Trophoblast cell (in vitro differentiated cells and primary cell): ENCODE data around the gene NCOA7.
"Not testable (repeated sequence)": the region's sequence is repeated elsewhere in the genome, so short reads cannot be mapped to it uniquely, and the experiment has no call there.

Source experiments
- DNase-seq, 2 donors: peaks; one replicate each; pipeline ENCODE4 v3.0.0-alpha.2; 2016
- H2AFZ ChIP-seq: 2 replicates; pipeline ENCODE4 v1.6.1; 2013; ENCODE audit warnings: low read length, moderate library complexity, mild to moderate bottlenecking; ENCODE audit not compliant: insufficient read depth, poor library complexity
- H2AK5ac ChIP-seq: 2 replicates; pipeline ENCODE4 v1.6.1; 2013; ENCODE audit warnings: mild to moderate bottlenecking, low read length
- H2BK120ac ChIP-seq: 2 replicates; pipeline ENCODE4 v1.6.1; 2013; ENCODE audit warnings: low read length, mild to moderate bottlenecking, moderate library complexity; ENCODE audit not compliant: insufficient read depth, poor library complexity
- H2BK12ac ChIP-seq: 2 replicates; pipeline ENCODE4 v1.6.1; 2013; ENCODE audit warnings: mild to moderate bottlenecking, low read length, moderate library complexity
- H2BK5ac ChIP-seq: 2 replicates; pipeline ENCODE4 v1.6.1; 2013; ENCODE audit warnings: low read length, low read depth, moderate library complexity, mild to moderate bottlenecking; ENCODE audit not compliant: poor library complexity
- H3K14ac ChIP-seq: 2 replicates; pipeline ENCODE4 v1.6.1; 2013; ENCODE audit warnings: mild to moderate bottlenecking, low read length
- H3K18ac ChIP-seq: 2 replicates; pipeline ENCODE4 v1.6.1; 2013; ENCODE audit warnings: mild to moderate bottlenecking, low read length
- H3K23ac ChIP-seq: 2 replicates; pipeline ENCODE4 v1.6.1; 2013; ENCODE audit warnings: low read length
- H3K27ac ChIP-seq: 2 replicates; pipeline ENCODE4 v1.5.1; 2013; ENCODE audit warnings: low read depth, mild to moderate bottlenecking, inconsistent platforms, low read length, moderate library complexity
- H3K27me3 ChIP-seq: 2 replicates; pipeline ENCODE4 v1.6.1; 2013; ENCODE audit warnings: inconsistent platforms, mild to moderate bottlenecking, low read length, moderate library complexity; ENCODE audit not compliant: insufficient read depth
- H3K36me3 ChIP-seq, 2 experiments: 1 replicate in 1 of 2; 2 replicates in 1 of 2; pipeline ENCODE4 v1.6.1; 2013; ENCODE audit warnings: low read length in 2 of 2, mild to moderate bottlenecking in 2 of 2, moderate library complexity in 1 of 2; ENCODE audit not compliant: insufficient read depth in 2 of 2, control insufficient read depth in 1 of 2
- H3K4ac ChIP-seq: 2 replicates; pipeline ENCODE4 v1.6.1; 2013; ENCODE audit warnings: low read depth, mild to moderate bottlenecking, low read length, moderate library complexity
- H3K4me1 ChIP-seq, 2 experiments: 1 replicate in 1 of 2; 2 replicates in 1 of 2; pipeline ENCODE4 v1.6.1; 2013; ENCODE audit warnings: low read length in 2 of 2, mild to moderate bottlenecking in 2 of 2, moderate library complexity in 1 of 2; ENCODE audit not compliant: insufficient read depth in 2 of 2, control insufficient read depth in 1 of 2
- H3K4me2 ChIP-seq: 2 replicates; pipeline ENCODE4 v1.6.1; 2013; ENCODE audit warnings: inconsistent platforms, mild to moderate bottlenecking, low read length, moderate library complexity
- H3K4me3 ChIP-seq: 2 replicates; pipeline ENCODE4 v1.5.1; 2013; ENCODE audit warnings: mild to moderate bottlenecking, low read depth, low read length, inconsistent platforms
- H3K79me1 ChIP-seq: one replicate; pipeline ENCODE4 v1.6.1; 2013; ENCODE audit warnings: low read length
- H3K79me2 ChIP-seq: 2 replicates; pipeline ENCODE4 v1.6.1; 2013; ENCODE audit warnings: low read length, mild to moderate bottlenecking; ENCODE audit not compliant: control insufficient read depth, insufficient read depth, poor library complexity
- H3K9ac ChIP-seq: 2 replicates; pipeline ENCODE4 v1.6.1; 2013; ENCODE audit warnings: mild to moderate bottlenecking, low read length
- H3K9me3 ChIP-seq: 2 replicates; pipeline ENCODE4 v1.6.1; 2013; ENCODE audit warnings: low read depth, mild to moderate bottlenecking, control low read depth, inconsistent platforms, low read length; ENCODE audit not compliant: insufficient read depth
- H4K12ac ChIP-seq: 2 replicates; pipeline ENCODE4 v1.6.1; 2013; ENCODE audit warnings: low read depth, mild to moderate bottlenecking, low read length, moderate library complexity
- H4K8ac ChIP-seq: 2 replicates; pipeline ENCODE4 v1.6.1; 2013; ENCODE audit warnings: low read depth, mild to moderate bottlenecking, low read length, moderate library complexity
- H4K91ac ChIP-seq: one replicate; pipeline ENCODE4 v1.6.1; 2013; ENCODE audit warnings: low read depth, mild to moderate bottlenecking, low read length, moderate library complexity
- WGBS: extraction: QIAGEN DNeasy Blood & Tissue Kit; methylation state at CpG from one replicate; pipeline ENCODE4 v1.1.7; 2013; ENCODE audit warnings: missing lambda C conversion rate; ENCODE audit not compliant: insufficient read length, insufficient coverage; ENCODE audit errors: extremely low coverage; 5-methylcytosine and 5-hydroxymethylcytosine counted together

NCOA7 gene

DNA sequence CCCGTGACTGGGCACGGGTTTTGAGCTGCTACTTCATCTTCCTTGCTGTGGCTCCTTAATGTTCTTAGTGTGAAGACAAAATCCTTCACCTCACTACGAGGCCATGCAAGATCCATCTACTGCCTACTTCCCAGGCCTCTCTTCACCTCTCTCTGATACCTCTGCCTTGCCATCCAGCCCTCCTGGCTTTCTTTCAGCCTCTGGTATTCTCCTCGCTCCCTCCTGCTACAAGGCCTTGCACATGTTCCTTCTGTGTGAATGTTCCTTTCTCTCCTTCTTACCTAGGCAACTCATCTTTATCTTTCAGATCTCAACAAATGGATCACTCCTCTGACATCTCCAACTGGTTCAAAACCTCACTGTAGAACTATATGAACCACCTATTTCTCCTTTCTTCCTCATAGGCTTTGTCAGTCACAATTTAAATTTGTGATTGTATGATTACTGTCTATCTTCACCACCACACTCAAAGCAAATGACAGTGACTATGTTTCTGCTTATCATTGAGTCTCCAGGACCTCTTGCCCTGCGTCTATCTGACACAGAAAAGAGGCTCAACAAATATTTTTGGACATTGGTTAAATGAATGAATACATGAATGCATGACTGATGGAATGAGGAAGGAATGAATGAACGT, 21.5 kb upstream of the NCOA7 start:
- Histone ChIP-seq H3K9ac (no peak overlapping the region), H4K91ac (no peak overlapping the region), H4K8ac (no peak overlapping the region), H2AK5ac (no peak overlapping the region), H3K4ac (no peak overlapping the region), H3K23ac (no peak overlapping the region), H3K27ac (no peak overlapping the region), H3K4me3 (no peak overlapping the region), H3K79me1 (no peaks in the 10 kb centered on the region), H3K27me3 (no peaks in the 10 kb centered on the region), H3K4me2 (no peak overlapping the region), H3K9me3 (no peaks in the 10 kb centered on the region), H3K14ac (no peak overlapping the region), H3K18ac (no peak overlapping the region), H2AFZ (no peak overlapping the region), H3K36me3 (no peaks in the 10 kb centered on the region), H3K79me2 (no peaks in the 10 kb centered on the region), H3K4me1 (peaks cover 0 to 1% of the 10 kb centered on the region in 2 experiments), H2BK12ac (no peak overlapping the region), H2BK120ac (no peak overlapping the region), H4K12ac (no peak overlapping the region), H2BK5ac (no peak overlapping the region)
- DNase-seq = no peak
- whole genome bisulfite sequencing = no CpG with 5 or more reads among the region's 6 CpGs

- no peak overlapping the region for H2AFZ ChIP-seq
- H3K79me2 ChIP-seq = no peaks in the 10 kb centered on the region
- no peak overlapping the region for H4K8ac ChIP-seq
- H3K27ac ChIP-seq = no peak overlapping the region
- no peak overlapping the region for H3K4me3 ChIP-seq
- DNase-seq = no peak
- no peak overlapping the region for H3K4me2 ChIP-seq
- no peak overlapping the region for H3K4ac ChIP-seq
- H4K12ac ChIP-seq = no peak overlapping the region
- H3K14ac ChIP-seq = no peak overlapping the region
- no CpG with 5 or more reads among the region's 4 CpGs for WGBS
- H4K91ac ChIP-seq = no peak overlapping the region
- no peaks in the 10 kb centered on the region for H3K79me1 ChIP-seq
- H3K36me3 ChIP-seq = no peaks in the 10 kb centered on the region
- no peak overlapping the region for H2AK5ac ChIP-seq
- H2BK5ac ChIP-seq = no peak overlapping the region
- H3K27me3 ChIP-seq = no peaks in the 10 kb centered on the region
- H3K18ac ChIP-seq = no peak overlapping the region
- H3K23ac ChIP-seq = no peak overlapping the region
- H2BK12ac ChIP-seq = no peak overlapping the region
- no peaks in the 10 kb centered on the region for H3K4me1 ChIP-seq
- no peak overlapping the region for H2BK120ac ChIP-seq
- no peaks in the 10 kb centered on the region for H3K9me3 ChIP-seq
- H3K9ac ChIP-seq = no peak overlapping the region
Observed at GRCh38 chr6:125773387-125774341, 17.1 kb upstream of the NCOA7 start.

- H2BK12ac ChIP-seq, H3K79me2 ChIP-seq, H2BK5ac ChIP-seq, H2AK5ac ChIP-seq, H3K4ac ChIP-seq, H3K9ac ChIP-seq, H3K4me1 ChIP-seq, H4K12ac ChIP-seq, H3K14ac ChIP-seq, H4K8ac ChIP-seq, H3K27me3 ChIP-seq, H3K79me1 ChIP-seq, H3K4me2 ChIP-seq, H2BK120ac ChIP-seq, H3K27ac ChIP-seq, H3K23ac ChIP-seq, H4K91ac ChIP-seq, H3K4me3 ChIP-seq, H3K36me3 ChIP-seq, H3K18ac ChIP-seq, H3K9me3 ChIP-seq, H2AFZ ChIP-seq: not testable (repeated sequence)
- no CpG with 5 or more reads among the region's 14 CpGs for WGBS
- peak; percentile 51 to 66 for DNase-seq
Observed at GRCh38 chr6:125776107-125776826, 14.5 kb upstream of the NCOA7 start.

DNA sequence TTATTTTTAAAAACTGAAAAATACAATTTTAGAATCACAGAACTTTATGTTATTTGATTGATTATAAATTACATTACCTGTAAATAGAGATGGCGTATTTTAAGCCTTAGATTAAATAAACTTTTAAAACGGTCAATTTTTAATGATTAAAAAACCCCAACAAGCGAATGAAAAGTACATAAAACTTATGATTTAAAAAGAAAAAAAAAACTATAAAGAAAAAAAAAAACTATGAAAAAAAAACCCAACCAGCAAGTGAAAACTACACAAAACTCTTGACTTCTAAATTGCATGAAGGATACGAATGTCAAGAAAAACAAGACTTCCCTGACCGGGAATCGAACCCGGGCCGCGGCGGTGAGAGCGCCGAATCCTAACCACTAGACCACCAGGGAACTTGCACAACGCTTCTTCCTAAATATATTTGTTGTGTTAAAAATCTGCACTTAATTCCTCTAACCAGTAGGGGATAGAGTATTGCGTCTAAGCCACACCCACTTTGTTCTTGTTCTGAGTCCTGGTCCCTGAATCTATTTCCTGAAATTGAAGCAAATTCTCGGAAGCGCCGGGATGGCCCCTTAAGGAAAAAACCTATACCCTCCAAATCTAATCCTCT, 10.7 kb upstream of the NCOA7 start:
- Histone ChIP-seq H2AK5ac (no peak overlapping the region), H3K27me3 (no peaks in the 10 kb centered on the region), H3K4me3 (peak overlapping the region; percentile 81), H3K18ac (no peak overlapping the region), H2BK120ac (no peak overlapping the region), H3K4me2 (peak overlapping the region; percentile 96), H3K4me1 (no peaks in the 10 kb centered on the region), H3K79me1 (peaks cover 6% of the 10 kb centered on the region), H3K36me3 (no peaks in the 10 kb centered on the region), H3K79me2 (no peaks in the 10 kb centered on the region), H2BK12ac (no peak overlapping the region), H3K23ac (no peak overlapping the region), H2BK5ac (no peak overlapping the region), H3K9ac (no peak overlapping the region), H3K14ac (no peak overlapping the region), H4K8ac (no peak overlapping the region), H3K9me3 (peaks cover 2% of the 10 kb centered on the region), H4K12ac (no peak overlapping the region), H4K91ac (no peak overlapping the region), H3K4ac (no peak overlapping the region), H3K27ac (no peak overlapping the region), H2AFZ (no peak overlapping the region)
- DNase-seq = peak; percentile 80 to 99
- WGBS = no CpG with 5 or more reads among the region's 17 CpGs
